Testis (tissue), 3 donors: ENCODE measurements around the gene HES1. TPM values are rescaled to one million over a fixed set of nuclear protein-coding genes. Genes with fewer than 3 reads are reported as not detected.

Experiments used
- DNase-seq: peaks from one replicate; pipeline ENCODE4 v3.0.0-alpha.2; 2019
- H3K27ac ChIP-seq, 2 donors: fragments of 200-600 bp; sonication (generic); one replicate each; pipeline ENCODE4 v1.5.1; 2019
- H3K27me3 ChIP-seq: fragments of 200-600 bp; sonication (generic); one replicate; pipeline ENCODE4 v1.5.1; 2019
- H3K36me3 ChIP-seq: fragments of 200-600 bp; sonication (generic); one replicate; pipeline ENCODE4 v1.5.1; 2017; ENCODE audit warnings: low read depth; ENCODE audit errors: missing control alignments
- H3K4me1 ChIP-seq: fragments of 200-600 bp; sonication (generic); one replicate; pipeline ENCODE4 v1.5.1; 2019
- H3K4me3 ChIP-seq, 2 donors: fragments of 200-600 bp; sonication (generic); one replicate each; pipeline ENCODE4 v1.5.1; 2017 to 2019
- H3K9me3 ChIP-seq: fragments of 200-600 bp; sonication (generic); one replicate; pipeline ENCODE4 v1.5.1; 2017
- CTCF ChIP-seq, 3 experiments: fragments of 450-650 bp in 2 of 3; fragments of 200-600 bp in 1 of 3; sonication (generic) in 1 of 3; IDR thresholded peaks; one replicate each; pipeline ENCODE4 v1.5.1; 2016 to 2019; ENCODE audit warnings: antibody characterized with exemption in 3 of 3, mild to moderate bottlenecking in 2 of 3, moderate library complexity in 1 of 3
- POLR2A ChIP-seq: fragments of 450-650 bp; IDR thresholded peaks from one replicate; pipeline ENCODE4 v1.6.1; 2017; ENCODE audit warnings: antibody characterized with exemption, mild to moderate bottlenecking, moderate library complexity
- WGBS, 2 donors: methylation state at CpG; one replicate each; pipeline ENCODE4 v1.1.5; 2018; 5-methylcytosine and 5-hydroxymethylcytosine counted together
- intact Hi-C: fragments of 100-400 bp; cut with DNase I; formaldehyde crosslinking; loops from one replicate; pipeline ENCODE4 v1.15.1; 2023; ENCODE audit warnings: low total_unique reads
- polyA plus RNA-seq: library from polyadenylated mRNA; stranded (reverse); fragments of 350-450 nt; fragmentation: Illumina TruSeq; extraction: RNeasy Lipid Tissue Mini Kit (QIAGEN cat#74804); gene quantifications from one replicate; pipeline ENCODE4 v1.2.3, GENCODE V29; 2014; ENCODE audit warnings: low read depth, low replicate concordance; ENCODE audit not compliant: insufficient read depth
- total RNA-seq, 2 donors: library from RNA; depleted of rRNA; stranded (reverse); fragments of >200 nt; gene quantifications; one replicate each; pipeline ENCODE4 v1.2.3, GENCODE V29; 2016

HES1 gene
- total and polyA plus RNA-seq, 3 donors from 2014 or later = 17.5 to 41.1 (median 38.9) TPM

GRCh38 chr3:194109192-194109863 lies 26.6 kb upstream of the HES1 start:
- Histone ChIP-seq H3K9me3 (no peaks in the 10 kb centered on the region), H3K36me3 (no peaks in the 10 kb centered on the region), H3K4me3 (no peak overlapping the region), H3K27me3 (no peaks in the 10 kb centered on the region), H3K27ac (no peak overlapping the region), H3K4me1 (no peaks in the 10 kb centered on the region)
- intact Hi-C loops = no loop called here
- TF ChIP-seq POLR2A = no peak
- TF ChIP-seq CTCF (IDR thresholded peaks at IDR 0.05) = no peak
- WGBS, 2 donors = 93 to 97% methylated on average over 3 of the region's 3 CpGs
- DNase-seq = no peak

GRCh38 chr3:194110483-194110882 lies 25.5 kb upstream of the HES1 start:
- H3K36me3 ChIP-seq = no peaks in the 10 kb centered on the region
- no peak overlapping the region for H3K27ac ChIP-seq
- no peak for DNase-seq
- intact Hi-C loops = no loop called here
- WGBS, 2 donors = 86 to 94% methylated on average over 8 of the region's 9 CpGs
- H3K27me3 ChIP-seq = no peaks in the 10 kb centered on the region
- no peaks in the 10 kb centered on the region for H3K4me1 ChIP-seq
- no peak overlapping the region for H3K4me3 ChIP-seq
- no peaks in the 10 kb centered on the region for H3K9me3 ChIP-seq
- TF ChIP-seq CTCF (IDR thresholded peaks at IDR 0.05) (no peak), POLR2A (no peak)

GRCh38 chr3:194111336-194111735 lies 24.6 kb upstream of the HES1 start:
- H3K36me3 ChIP-seq = no peaks in the 10 kb centered on the region
- H3K27ac ChIP-seq = no peak overlapping the region
- TF ChIP-seq CTCF (IDR thresholded peaks at IDR 0.05) = no peak
- TF ChIP-seq POLR2A = no peak
- no peaks in the 10 kb centered on the region for H3K4me1 ChIP-seq
- 93 to 95% methylated on average over 4 of the region's 4 CpGs for WGBS, 2 donors
- no peaks in the 10 kb centered on the region for H3K9me3 ChIP-seq
- no peaks in the 10 kb centered on the region for H3K27me3 ChIP-seq
- H3K4me3 ChIP-seq = no peak overlapping the region
- DNase-seq = no peak
- intact Hi-C loops = no loop called here

GRCh38 chr3:194112120-194113106 lies 23.5 kb upstream of the HES1 start:
- no peaks in the 10 kb centered on the region for H3K4me1 ChIP-seq
- H3K4me3 ChIP-seq = no peak overlapping the region
- no peaks in the 10 kb centered on the region for H3K36me3 ChIP-seq
- H3K9me3 ChIP-seq = no peaks in the 10 kb centered on the region
- H3K27ac ChIP-seq = no peak overlapping the region
- no peaks in the 10 kb centered on the region for H3K27me3 ChIP-seq
- no peak for TF ChIP-seq POLR2A
- TF ChIP-seq CTCF (IDR thresholded peaks at IDR 0.05) = no peak
- intact Hi-C loops = no loop called here
- no peak for DNase-seq
- 48 to 56% methylated on average over 9 of the region's 9 CpGs for WGBS, 2 donors
